ENCODE measurements around the gene AKR1E2.
"Not testable (repeated sequence)": the region's sequence is repeated elsewhere in the genome, so short reads cannot be mapped to it uniquely, and the experiment has no call there.

The AKR1E2 gene

GRCh38 chr10:4813496-4813895 lies 12.5 kb upstream of the AKR1E2 start:
- no peak for DNase-seq (ENCODE audit: low read depth in 2 of 2)

- DNase-seq (ENCODE audit: low read depth in 2 of 2), result not testable (repeated sequence)
Measured at GRCh38 chr10:4815646-4816180, 10.3 kb upstream of the AKR1E2 start.

- DNase-seq (ENCODE audit: low read depth in 2 of 2), result no peak
Measured at GRCh38 chr10:4816966-4817365, 9.0 kb upstream of the AKR1E2 start.

GRCh38 chr10:4819067-4819466 lies 6.9 kb upstream of the AKR1E2 start:
- no peak for DNase-seq (ENCODE audit: low read depth in 2 of 2)

- DNase-seq (ENCODE audit: low read depth in 2 of 2), result no peak
Measured at GRCh38 chr10:4819707-4820106, 6.3 kb upstream of the AKR1E2 start.

GRCh38 chr10:4820804-4821401 lies 5.1 kb upstream of the AKR1E2 start:
- DNase-seq (ENCODE audit: low read depth in 2 of 2), result no peak

GRCh38 chr10:4822208-4822607 lies 3.8 kb upstream of the AKR1E2 start:
- no peak for DNase-seq (ENCODE audit: low read depth in 2 of 2)

- no peak for DNase-seq (ENCODE audit: low read depth in 2 of 2)
Measured at GRCh38 chr10:4824791-4825310, 1.2 kb upstream of the AKR1E2 start.

- DNase-seq (ENCODE audit: low read depth in 2 of 2), result no peak
Measured at GRCh38 chr10:4825456-4825867, 545 bp upstream of the AKR1E2 start.

- DNase-seq (ENCODE audit: low read depth in 2 of 2), result no peak
Measured at GRCh38 chr10:4826792-4827324, 851 bp downstream of the AKR1E2 start.

- no peak for DNase-seq (ENCODE audit: low read depth in 2 of 2)
Measured at GRCh38 chr10:4828005-4828404, 2.0 kb downstream of the AKR1E2 start.

GRCh38 chr10:4830551-4830950 lies 4.5 kb downstream of the AKR1E2 start:
- no peak for DNase-seq (ENCODE audit: low read depth in 2 of 2)

- DNase-seq (ENCODE audit: low read depth in 2 of 2), result no peak
Measured at GRCh38 chr10:4831091-4831490, 5.1 kb downstream of the AKR1E2 start.

GRCh38 chr10:4833286-4833685 lies 7.3 kb downstream of the AKR1E2 start:
- DNase-seq (ENCODE audit: low read depth in 2 of 2), result no peak

GRCh38 chr10:4834898-4835405 lies 8.9 kb downstream of the AKR1E2 start:
- DNase-seq (ENCODE audit: low read depth in 2 of 2), result no peak

GRCh38 chr10:4835494-4835918 lies 9.5 kb downstream of the AKR1E2 start:
- DNase-seq (ENCODE audit: low read depth in 2 of 2), result no peak

- no peak for DNase-seq (ENCODE audit: low read depth in 2 of 2)
Measured at GRCh38 chr10:4836416-4836969, 10.5 kb downstream of the AKR1E2 start.

GRCh38 chr10:4837551-4837950 lies 11.5 kb downstream of the AKR1E2 start:
- no peak for DNase-seq (ENCODE audit: low read depth in 2 of 2)

GRCh38 chr10:4838743-4839142 lies 12.7 kb downstream of the AKR1E2 start:
- no peak for DNase-seq (ENCODE audit: low read depth in 2 of 2)

- DNase-seq (ENCODE audit: low read depth in 2 of 2), result no peak
Measured at GRCh38 chr10:4839353-4839752, 13.3 kb downstream of the AKR1E2 start.

- no peak for DNase-seq (ENCODE audit: low read depth in 2 of 2)
Measured at GRCh38 chr10:4840151-4840550, 14.1 kb downstream of the AKR1E2 start.

- DNase-seq (ENCODE audit: low read depth in 2 of 2), result no peak
Measured at GRCh38 chr10:4843525-4844180, 17.6 kb downstream of the AKR1E2 start.

All from stimulated activated CD4-positive, alpha-beta T cell treated with anti-CD3 and anti-CD28 coated beads, Interleukin-15, amount 100 ng/mL, for 48 hours (primary cell).